MM.1S (cell line): ENCODE measurements around the gene OR6K3.

Source experiments
- CTCF ChIP-seq: fragments of 300-600 bp; sonication (generic); IDR thresholded peaks from 2 replicates; pipeline ENCODE4 v1.5.1; 2016; ENCODE audit warnings: antibody characterized with exemption, low read length, mixed read lengths
- EZH2 ChIP-seq: fragments of 300-600 bp; sonication (generic); optimal IDR thresholded peaks from 2 replicates; pipeline ENCODE3; 2017; ENCODE audit warnings: low read depth, mild to moderate bottlenecking, antibody characterized with exemption, low read length, mixed read lengths
- EZH2phosphoT487 ChIP-seq: fragments of 300-600 bp; sonication (generic); IDR thresholded peaks from 2 replicates; pipeline ENCODE4 v1.6.1; 2018; ENCODE audit warnings: antibody characterized with exemption, low read length

DNA sequence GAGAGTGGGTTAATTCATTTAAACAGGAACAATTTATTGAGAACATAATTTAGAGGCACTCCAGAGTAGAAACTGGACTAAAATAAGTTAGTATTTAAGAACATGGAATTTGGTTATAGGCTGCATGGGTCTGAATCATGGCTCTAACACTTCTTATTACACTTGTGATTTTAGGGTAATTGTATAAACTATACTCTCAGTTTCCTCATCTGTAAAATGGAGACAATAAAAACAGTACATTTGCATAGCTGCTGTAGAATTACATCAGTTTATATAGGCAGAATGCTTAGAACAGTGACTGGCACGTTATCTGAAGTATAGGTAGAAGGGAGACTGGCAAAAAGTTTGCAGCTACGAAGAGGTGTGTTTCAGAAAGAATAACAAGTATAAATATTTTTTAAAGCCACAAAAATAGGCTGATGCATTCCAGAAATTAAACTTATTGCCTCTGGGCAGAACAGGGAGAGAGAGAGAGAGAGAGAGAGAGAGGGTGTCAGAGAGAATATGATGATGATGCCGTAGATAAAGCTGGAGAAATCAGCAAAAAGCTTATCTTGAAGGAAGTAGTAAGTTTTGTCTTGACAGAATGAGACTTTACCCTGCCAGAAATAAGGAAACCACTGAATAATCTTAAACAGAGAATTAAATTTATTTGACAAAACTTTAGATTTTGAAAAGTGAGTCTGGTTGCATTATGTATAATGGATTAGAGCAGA is 8.1 kb upstream of the OR6K3 start:
- TF ChIP-seq CTCF: no peak
- TF ChIP-seq EZH2: no peak
- TF ChIP-seq EZH2phosphoT487: no peak
